ENCODE results near the gene FAM219B. TPM values are rescaled to one million over a fixed set of nuclear protein-coding genes. Genes with fewer than 3 reads are reported as not detected.

FAM219B gene
- total and polyA plus RNA-seq, 2 of the 4 experiments (the other 2 are of a cell fraction): 24.9 to 48.7 TPM

GRCh38 chr15:74904190-74904805, 2.4 kb downstream of the FAM219B start:
- Histone ChIP-seq H3K9ac (ENCODE audit: low read depth, low read length) (no peak overlapping the region), H3K79me1 (ENCODE audit: low read depth in 1 of 2, low read length in 2 of 2) (peaks cover 34 to 71% of the 10 kb centered on the region in 2 experiments), H2AFZ (replicated peaks; ENCODE audit: low read length, poor library complexity) (no peak overlapping the region), H3K4me1 (ENCODE audit: control insufficient read depth, insufficient read depth, low read length) (peaks cover 13% of the 10 kb centered on the region), H3K18ac (ENCODE audit: low read depth, low read length) (no peak overlapping the region), H2BK5ac (ENCODE audit: low read depth, low read length, poor library complexity, severe bottlenecking) (no peak overlapping the region), H2BK20ac (ENCODE audit: low read depth, low read length) (no peak overlapping the region), H2BK120ac (ENCODE audit: low read depth, low read length) (no peak overlapping the region), H3K14ac (replicated peaks; ENCODE audit: low read depth, low read length) (no peak overlapping the region), H3K9me3 (ENCODE audit: control insufficient read depth, insufficient read depth, low read length) (no peaks in the 10 kb centered on the region), H4K8ac (ENCODE audit: low read depth in 2 of 2, low read length in 2 of 2) (no peak overlapping the region), H3K4ac (ENCODE audit: low read depth, low read length) (no peak overlapping the region), H3K36me3 (ENCODE audit: control insufficient read depth, insufficient read depth, low read length) (peaks cover 34% of the 10 kb centered on the region), H3K27me3 (ENCODE audit: control insufficient read depth, insufficient read depth, low read length) (no peaks in the 10 kb centered on the region), H3K23ac (ENCODE audit: low read depth, low read length) (0 out of 2 replicates have a peak overlapping the region, but pooled peaks have one; percentile 98), H3K9me1 (ENCODE audit: insufficient read depth, low read length) (peaks cover 4% of the 10 kb centered on the region), H2AK9ac (replicated peaks; ENCODE audit: low read depth, low read length, poor library complexity) (peak overlapping the region; percentile 23), H3K56ac (ENCODE audit: extremely low read depth, insufficient read depth, low read length) (no peak overlapping the region), H2BK15ac (ENCODE audit: low read depth, low read length) (no peak overlapping the region), H4K20me1 (ENCODE audit: insufficient read depth, low read length) (peaks cover 13% of the 10 kb centered on the region), H3K4me2 (ENCODE audit: low read depth, low read length) (no peak overlapping the region), H3K27ac (ENCODE audit: insufficient read depth, low read length) (no peak overlapping the region), H4K5ac (ENCODE audit: low read depth, low read length) (no peak overlapping the region), H2AK5ac (ENCODE audit: low read depth, low read length) (no peak overlapping the region), H3K4me3 (ENCODE audit: insufficient read depth, low read depth, low read length) (no peak overlapping the region), H4K91ac (ENCODE audit: insufficient read depth, low read depth, low read length) (no peak overlapping the region)
- ATAC-seq (ENCODE audit: low read depth) (no peak), DNase-seq (no peak)
- TF ChIP-seq RFX5 (IDR thresholded peaks at IDR 0.05; ENCODE audit: low read depth, low read length) (no peak), CEBPB (IDR thresholded peaks at IDR 0.05; ENCODE audit: low read depth, low read length) (no peak), ELK1 (IDR thresholded peaks at IDR 0.05; ENCODE audit: borderline replicate concordance, low read depth, low read length) (no peak), SMC3 (IDR thresholded peaks at IDR 0.05; ENCODE audit: low read depth, low read length) (no peak), POLR2A (IDR thresholded peaks at IDR 0.05; ENCODE audit: low read depth, low read length) (no peak), USF2 (IDR thresholded peaks at IDR 0.05; ENCODE audit: low read depth, low read length) (no peak), MAZ (IDR thresholded peaks at IDR 0.05; ENCODE audit: borderline replicate concordance, low read depth, low read length) (no peak), CTCF (conservative IDR thresholded peaks at IDR 0.05; ENCODE audit: low read depth, low read length) (no peak), NFE2L2 (IDR thresholded peaks at IDR 0.05; ENCODE audit: low read depth, low read length) (no peak), MXI1 (IDR thresholded peaks at IDR 0.05; ENCODE audit: borderline replicate concordance, low read depth, low read length) (no peak), RCOR1 (IDR thresholded peaks at IDR 0.05; ENCODE audit: insufficient replicate concordance, low read length) (no peak), BHLHE40 (IDR thresholded peaks at IDR 0.05; ENCODE audit: low read depth, low read length) (no peak), CHD1 (IDR thresholded peaks at IDR 0.05; ENCODE audit: low read depth, low read length) (no peak), FOS (IDR thresholded peaks at IDR 0.05; ENCODE audit: low read depth, low read length) (no peak)
- BruUV-seq (replicated peaks): no TSS peak
- CTCF ChIA-PET: no interaction called here
- in situ Hi-C loops (cut with MboI; ENCODE audit: low sequenced_read_pairs) (no loop called here), dilution Hi-C loops (cut with HindIII; ENCODE audit: low sequenced_read_pairs, unreplicated experiment) (no loop called here), intact Hi-C loops (cut with micrococcal nuclease) (no loop called here)
- WGBS, 2 experiments (ENCODE audit: extremely low coverage in 2 of 2, insufficient read length in 1 of 2): 100% methylated on average over 3 of the region's 7 CpGs; no CpG with 5 or more reads in 1 of the 2 experiments
- POLR2A ChIA-PET (ENCODE audit: unreplicated experiment): no interaction called here
